Measurements from ENCODE around the gene INHA.

The INHA gene

GRCh38 chr2:219530048-219530963, 41.8 kb upstream of the INHA start:
- no peaks in the 10 kb centered on the region for H3K9me3 ChIP-seq (ENCODE audit: control insufficient read depth, low read length)
- H3K4me2 ChIP-seq (ENCODE audit: low read length, poor library complexity, severe bottlenecking), result peak overlapping the region; percentile 57
- peak overlapping the region; percentile 61 for H3K9ac ChIP-seq (ENCODE audit: low read length)
- H3K79me1 ChIP-seq (replicated peaks; ENCODE audit: low read length, poor library complexity, severe bottlenecking), result no peaks in the 10 kb centered on the region
- no peak overlapping the region for H3K27ac ChIP-seq (ENCODE audit: low read length, poor library complexity, severe bottlenecking)
- H2AK5ac ChIP-seq (ENCODE audit: low read length, severe bottlenecking), result no peak overlapping the region
- peak overlapping the region in 1 of 2 experiments; percentile 70 for H3K4me3 ChIP-seq (ENCODE audit: insufficient read depth in 1 of 2, low read depth in 1 of 2, low read length in 2 of 2)
- H4K8ac ChIP-seq (ENCODE audit: low read length), result no peak overlapping the region
- H3K4ac ChIP-seq (ENCODE audit: low read depth in 1 of 2, low read length in 2 of 2), result no peak overlapping the region
- peak overlapping the region in 1 of 2 experiments; percentile 21 for H3K18ac ChIP-seq (ENCODE audit: low read depth in 1 of 2, low read length in 2 of 2)
- no peak overlapping the region for H2BK5ac ChIP-seq (ENCODE audit: low read depth, low read length, poor library complexity, severe bottlenecking)
- H3K4me1 ChIP-seq (ENCODE audit: control insufficient read depth, insufficient read depth, low read depth, low read length), result no peaks in the 10 kb centered on the region
- WGBS, result 14% methylated on average over 20 of the region's 21 CpGs
- no peak overlapping the region for H2BK15ac ChIP-seq (ENCODE audit: low read depth, poor library complexity, severe bottlenecking)
- no peak overlapping the region for H3K23ac ChIP-seq (ENCODE audit: low read length in 2 of 2)
- H3K36me3 ChIP-seq (ENCODE audit: control insufficient read depth in 1 of 2, insufficient read depth in 2 of 2, low read depth in 1 of 2, low read length in 2 of 2), result no peaks in the 10 kb centered on the region
- peaks cover 52 to 64% of the 10 kb centered on the region in 2 experiments for H3K27me3 ChIP-seq (ENCODE audit: control insufficient read depth in 1 of 2, insufficient read depth in 1 of 2, low read length in 2 of 2)
- no peak overlapping the region for H2BK120ac ChIP-seq (ENCODE audit: low read depth, low read length)
- H4K91ac ChIP-seq (ENCODE audit: low read length), result no peak overlapping the region
- no peak overlapping the region for H3K14ac ChIP-seq (ENCODE audit: low read length in 2 of 2)
- peak overlapping the region in 1 of 2 experiments; percentile 33 for H2BK12ac ChIP-seq (ENCODE audit: low read length in 2 of 2)
- no peak overlapping the region for H2AFZ ChIP-seq (ENCODE audit: low read depth, low read length)
- peak; percentile 82 for DNase-seq

GRCh38 chr2:219531639-219532377, 40.3 kb upstream of the INHA start:
- peak overlapping the region in 1 of 2 experiments; percentile 38 for H3K14ac ChIP-seq (ENCODE audit: low read length in 2 of 2)
- H3K9me3 ChIP-seq (ENCODE audit: control insufficient read depth, low read length), result no peaks in the 10 kb centered on the region
- no peak overlapping the region for H2BK12ac ChIP-seq (ENCODE audit: low read length in 2 of 2)
- no peak overlapping the region for H3K27ac ChIP-seq (ENCODE audit: low read length, poor library complexity, severe bottlenecking)
- 80% methylated on average over 20 of the region's 20 CpGs for WGBS
- DNase-seq, result no peak
- H2BK120ac ChIP-seq (ENCODE audit: low read depth, low read length), result no peak overlapping the region
- no peak overlapping the region for H2BK15ac ChIP-seq (ENCODE audit: low read depth, poor library complexity, severe bottlenecking)
- peaks cover 45 to 53% of the 10 kb centered on the region in 2 experiments for H3K27me3 ChIP-seq (ENCODE audit: control insufficient read depth in 1 of 2, insufficient read depth in 1 of 2, low read length in 2 of 2)
- no peak overlapping the region for H3K9ac ChIP-seq (ENCODE audit: low read length)
- H3K4me3 ChIP-seq (ENCODE audit: insufficient read depth in 1 of 2, low read depth in 1 of 2, low read length in 2 of 2), result no peak overlapping the region
- H2AK5ac ChIP-seq (ENCODE audit: low read length, severe bottlenecking), result no peak overlapping the region
- no peak overlapping the region for H4K91ac ChIP-seq (ENCODE audit: low read length)
- peaks cover 3% of the 10 kb centered on the region for H3K4me1 ChIP-seq (ENCODE audit: control insufficient read depth, insufficient read depth, low read depth, low read length)
- no peak overlapping the region for H2BK5ac ChIP-seq (ENCODE audit: low read depth, low read length, poor library complexity, severe bottlenecking)
- no peak overlapping the region for H3K23ac ChIP-seq (ENCODE audit: low read length in 2 of 2)
- no peaks in the 10 kb centered on the region for H3K79me1 ChIP-seq (replicated peaks; ENCODE audit: low read length, poor library complexity, severe bottlenecking)
- H2AFZ ChIP-seq (ENCODE audit: low read depth, low read length), result no peak overlapping the region
- no peaks in the 10 kb centered on the region for H3K36me3 ChIP-seq (ENCODE audit: control insufficient read depth in 1 of 2, insufficient read depth in 2 of 2, low read depth in 1 of 2, low read length in 2 of 2)
- H3K4me2 ChIP-seq (ENCODE audit: low read length, poor library complexity, severe bottlenecking), result no peak overlapping the region
- H4K8ac ChIP-seq (ENCODE audit: low read length), result no peak overlapping the region
- no peak overlapping the region for H3K18ac ChIP-seq (ENCODE audit: low read depth in 1 of 2, low read length in 2 of 2)
- no peak overlapping the region for H3K4ac ChIP-seq (ENCODE audit: low read depth in 1 of 2, low read length in 2 of 2)

GRCh38 chr2:219532378-219532649, 39.8 kb upstream of the INHA start:
- no peak overlapping the region for H3K4me2 ChIP-seq (ENCODE audit: low read length, poor library complexity, severe bottlenecking)
- H2BK5ac ChIP-seq (ENCODE audit: low read depth, low read length, poor library complexity, severe bottlenecking), result no peak overlapping the region
- no peak overlapping the region for H2AK5ac ChIP-seq (ENCODE audit: low read length, severe bottlenecking)
- no peak overlapping the region for H2BK120ac ChIP-seq (ENCODE audit: low read depth, low read length)
- H2BK12ac ChIP-seq (ENCODE audit: low read length in 2 of 2), result no peak overlapping the region
- no peak for DNase-seq
- no peak overlapping the region for H3K27ac ChIP-seq (ENCODE audit: low read length, poor library complexity, severe bottlenecking)
- H3K79me1 ChIP-seq (replicated peaks; ENCODE audit: low read length, poor library complexity, severe bottlenecking), result no peaks in the 10 kb centered on the region
- 84% methylated on average over 8 of the region's 8 CpGs for WGBS
- H4K8ac ChIP-seq (ENCODE audit: low read length), result no peak overlapping the region
- no peak overlapping the region for H2BK15ac ChIP-seq (ENCODE audit: low read depth, poor library complexity, severe bottlenecking)
- peak overlapping the region in 1 of 2 experiments; percentile 38 for H3K14ac ChIP-seq (ENCODE audit: low read length in 2 of 2)
- no peak overlapping the region for H3K4me3 ChIP-seq (ENCODE audit: insufficient read depth in 1 of 2, low read depth in 1 of 2, low read length in 2 of 2)
- H3K4me1 ChIP-seq (ENCODE audit: control insufficient read depth, insufficient read depth, low read depth, low read length), result peaks cover 8% of the 10 kb centered on the region
- no peak overlapping the region for H3K9ac ChIP-seq (ENCODE audit: low read length)
- H4K91ac ChIP-seq (ENCODE audit: low read length), result no peak overlapping the region
- H2AFZ ChIP-seq (ENCODE audit: low read depth, low read length), result no peak overlapping the region
- no peak overlapping the region for H3K4ac ChIP-seq (ENCODE audit: low read depth in 1 of 2, low read length in 2 of 2)
- peaks cover 0 to under 1% of the 10 kb centered on the region in 2 experiments for H3K36me3 ChIP-seq (ENCODE audit: control insufficient read depth in 1 of 2, insufficient read depth in 2 of 2, low read depth in 1 of 2, low read length in 2 of 2)
- H3K9me3 ChIP-seq (ENCODE audit: control insufficient read depth, low read length), result no peaks in the 10 kb centered on the region
- peaks cover 39 to 48% of the 10 kb centered on the region in 2 experiments for H3K27me3 ChIP-seq (ENCODE audit: control insufficient read depth in 1 of 2, insufficient read depth in 1 of 2, low read length in 2 of 2)
- no peak overlapping the region for H3K18ac ChIP-seq (ENCODE audit: low read depth in 1 of 2, low read length in 2 of 2)
- H3K23ac ChIP-seq (ENCODE audit: low read length in 2 of 2), result no peak overlapping the region
